Fibroblast of peridontal ligament (primary cell): ENCODE results near the gene ALDH9A1.
A peak's percentile ranks its signal among the peaks of the same experiment; 100 is the strongest.
"Not testable (repeated sequence)": the region's sequence is repeated elsewhere in the genome, so short reads cannot be mapped to it uniquely, and the experiment has no call there.

Experiments used
- DNase-seq: peaks from one replicate; pipeline ENCODE4 v3.0.0-alpha.2; 2010; ENCODE audit errors: extremely low read depth

Gene ALDH9A1

GRCh38 chr1:165645654-165646366, 52.6 kb downstream of the ALDH9A1 start:
- no peak for DNase-seq

GRCh38 chr1:165644064-165644735, 54.2 kb downstream of the ALDH9A1 start:
- DNase-seq: no peak

GRCh38 chr1:165641231-165641987, 57.0 kb downstream of the ALDH9A1 start:
- no peak for DNase-seq

GRCh38 chr1:165639821-165640623, 58.3 kb downstream of the ALDH9A1 start:
- DNase-seq: no peak

- DNase-seq: not testable (repeated sequence)
These were observed 60.2 kb downstream of the ALDH9A1 start for GRCh38 chr1:165638211-165638610.

- peak; percentile 68 for DNase-seq
These were observed 60.9 kb downstream of the ALDH9A1 start for GRCh38 chr1:165637427-165637826.

GRCh38 chr1:165635823-165636222, 62.5 kb downstream of the ALDH9A1 start:
- DNase-seq: no peak

- DNase-seq: peak; percentile 16
These were observed 63.0 kb downstream of the ALDH9A1 start for GRCh38 chr1:165635329-165635728.

GRCh38 chr1:165634154-165634921, 64.0 kb downstream of the ALDH9A1 start:
- DNase-seq: no peak

- DNase-seq: peak; percentile 60
These were observed 64.7 kb downstream of the ALDH9A1 start for GRCh38 chr1:165633614-165634013.

GRCh38 chr1:165632491-165632890, 65.9 kb downstream of the ALDH9A1 start:
- DNase-seq: peak; percentile 17

- no peak for DNase-seq
These were observed 66.3 kb downstream of the ALDH9A1 start for GRCh38 chr1:165632152-165632469.

- peak; percentile 86 for DNase-seq
These were observed 66.8 kb downstream of the ALDH9A1 start for GRCh38 chr1:165631342-165632151.

GRCh38 chr1:165630629-165631341, 67.6 kb downstream of the ALDH9A1 start, which contains the start of gene MGST3:
MGST3 (plus strand) TSS chr1:165631234; CDS start chr1:165649848, 18,614 bp downstream.
- DNase-seq: peak; percentile 95

GRCh38 chr1:165629848-165630628, 68.3 kb downstream of the ALDH9A1 start:
- no peak for DNase-seq

GRCh38 chr1:165629151-165629550, 69.2 kb downstream of the ALDH9A1 start:
- DNase-seq: no peak

- DNase-seq: no peak
These were observed 70.1 kb downstream of the ALDH9A1 start for GRCh38 chr1:165628147-165628822.

- no peak for DNase-seq
These were observed 73.9 kb downstream of the ALDH9A1 start for GRCh38 chr1:165624441-165624840.
